OCI-LY1 (cell line): ENCODE measurements around the gene SORBS2.

Experiments
- H2AFZ ChIP-seq: fragments of 200-600 bp; sonication (generic), shearing (Covaris generic); 2 replicates; pipeline ENCODE4 v1.6.0; 2014; ENCODE audit warnings: antibody characterized with exemption, mild to moderate bottlenecking, low read length
- H3F3A ChIP-seq: fragments of 200-600 bp; sonication (generic), shearing (Covaris generic); 2 replicates; pipeline ENCODE4 v1.6.0; 2014; ENCODE audit warnings: mild to moderate bottlenecking, antibody characterized with exemption, low read length, moderate library complexity; ENCODE audit not compliant: insufficient read depth
- H3K27ac ChIP-seq: fragments of 200-600 bp; sonication (generic); 2 replicates; pipeline ENCODE4 v1.5.1; 2014; ENCODE audit warnings: low read length, mixed run types, mild to moderate bottlenecking, low read depth; ENCODE audit not compliant: poor library complexity, severe bottlenecking
- H3K27me3 ChIP-seq: fragments of 200-600 bp; sonication (generic); 2 replicates; pipeline ENCODE4 v1.6.0; 2014; ENCODE audit warnings: antibody characterized with exemption, mild to moderate bottlenecking, low read length, moderate library complexity; ENCODE audit not compliant: insufficient read depth
- H3K36me3 ChIP-seq: fragments of 200-600 bp; sonication (generic); 2 replicates; pipeline ENCODE4 v1.6.1; 2014; ENCODE audit warnings: mild to moderate bottlenecking, antibody characterized with exemption, low read length, moderate library complexity, mixed read lengths; ENCODE audit not compliant: insufficient read depth
- H3K4me1 ChIP-seq: fragments of 200-600 bp; sonication (generic); 2 replicates; pipeline ENCODE4 v1.5.1; 2014; ENCODE audit warnings: mild to moderate bottlenecking, low read length, moderate library complexity; ENCODE audit not compliant: insufficient read depth, severe bottlenecking
- H3K4me2 ChIP-seq: fragments of 200-600 bp; sonication (generic), shearing (Covaris generic); 2 replicates; pipeline ENCODE4 v1.6.1; 2014; ENCODE audit warnings: low read length
- H3K4me3 ChIP-seq: fragments of 200-600 bp; sonication (generic); 2 replicates; pipeline ENCODE4 v1.5.1; 2014; ENCODE audit warnings: low read length, low read depth, mild to moderate bottlenecking, mixed read lengths; ENCODE audit not compliant: poor library complexity, severe bottlenecking
- H3K79me2 ChIP-seq: fragments of 200-600 bp; shearing (Covaris generic); 2 replicates; pipeline ENCODE4 v1.6.1; 2016; ENCODE audit warnings: mixed run types, low read length, mixed read lengths; ENCODE audit not compliant: insufficient read depth
- H3K9ac ChIP-seq: fragments of 200-600 bp; sonication (generic), shearing (Covaris generic); 2 replicates; pipeline ENCODE4 v1.6.1; 2014; ENCODE audit warnings: mild to moderate bottlenecking, low read length, mixed read lengths
- H3K9me2 ChIP-seq: fragments of 200-600 bp; sonication (generic), shearing (Covaris generic); 2 replicates; pipeline ENCODE4 v1.6.1; 2014; ENCODE audit warnings: low read depth, mild to moderate bottlenecking, low read length, mixed read lengths
- H3K9me3 ChIP-seq: fragments of 200-600 bp; shearing (Covaris generic); 2 replicates; pipeline ENCODE4 v1.6.1; 2014; ENCODE audit warnings: low read length, mixed read lengths
- H4K20me1 ChIP-seq: fragments of 200-600 bp; sonication (generic), shearing (Covaris generic); 2 replicates; pipeline ENCODE4 v1.6.0; 2016; ENCODE audit warnings: mild to moderate bottlenecking, low read length; ENCODE audit not compliant: insufficient read depth
- EZH2 ChIP-seq: fragments of 200-600 bp; sonication (generic), shearing (Covaris generic); IDR thresholded peaks from 2 replicates; pipeline ENCODE4 v1.8.0; 2017; ENCODE audit warnings: borderline replicate concordance, mixed run types, mild to moderate bottlenecking, antibody characterized with exemption, low read length, moderate library complexity, mixed read lengths
- TF ChIP-seq, protein P1 (sequence below): fragments of 200-600 bp; sonication (generic), shearing (Covaris generic); IDR thresholded peaks from 2 replicates; pipeline ENCODE4 v1.5.1; 2017; ENCODE audit warnings: mild to moderate bottlenecking, antibody characterized with exemption, low read length, moderate library complexity, mixed read lengths

SORBS2 gene

DNA sequence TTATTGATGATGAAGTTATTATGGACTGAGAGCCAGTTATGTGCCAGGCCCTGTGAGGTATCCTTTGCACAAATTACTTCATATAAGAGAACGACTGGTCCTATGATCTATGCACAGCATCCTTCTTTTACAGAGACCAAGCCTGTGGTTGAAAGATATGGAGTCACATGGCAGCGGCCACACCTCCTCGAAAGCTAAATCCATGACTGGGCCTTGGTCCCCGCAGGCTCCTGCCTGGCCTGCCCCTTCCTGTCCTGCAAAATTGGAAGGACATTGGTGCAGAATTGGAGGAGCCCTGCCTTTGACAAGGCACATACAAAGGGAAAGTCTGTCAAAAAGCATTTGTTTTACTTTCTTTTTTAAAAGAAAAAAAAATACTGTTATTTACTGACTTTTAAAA lies 18.3 kb downstream of the SORBS2 start:
- Histone ChIP-seq H3K4me2 (no peak overlapping the region), H2AFZ (no peak overlapping the region), H3K9me2 (no peaks in the 10 kb centered on the region), H3K27ac (no peak overlapping the region), H3K9ac (no peak overlapping the region), H3K4me3 (no peak overlapping the region), H3K27me3 (no peaks in the 10 kb centered on the region), H3K4me1 (peaks cover 53% of the 10 kb centered on the region), H3K9me3 (no peaks in the 10 kb centered on the region), H3F3A (no peaks in the 10 kb centered on the region), H3K79me2 (peaks cover 4% of the 10 kb centered on the region; the same call in 1 of the 2 replicates), H3K36me3 (peaks cover 13% of the 10 kb centered on the region), H4K20me1 (no peaks in the 10 kb centered on the region)
- TF ChIP-seq, protein P1, sequence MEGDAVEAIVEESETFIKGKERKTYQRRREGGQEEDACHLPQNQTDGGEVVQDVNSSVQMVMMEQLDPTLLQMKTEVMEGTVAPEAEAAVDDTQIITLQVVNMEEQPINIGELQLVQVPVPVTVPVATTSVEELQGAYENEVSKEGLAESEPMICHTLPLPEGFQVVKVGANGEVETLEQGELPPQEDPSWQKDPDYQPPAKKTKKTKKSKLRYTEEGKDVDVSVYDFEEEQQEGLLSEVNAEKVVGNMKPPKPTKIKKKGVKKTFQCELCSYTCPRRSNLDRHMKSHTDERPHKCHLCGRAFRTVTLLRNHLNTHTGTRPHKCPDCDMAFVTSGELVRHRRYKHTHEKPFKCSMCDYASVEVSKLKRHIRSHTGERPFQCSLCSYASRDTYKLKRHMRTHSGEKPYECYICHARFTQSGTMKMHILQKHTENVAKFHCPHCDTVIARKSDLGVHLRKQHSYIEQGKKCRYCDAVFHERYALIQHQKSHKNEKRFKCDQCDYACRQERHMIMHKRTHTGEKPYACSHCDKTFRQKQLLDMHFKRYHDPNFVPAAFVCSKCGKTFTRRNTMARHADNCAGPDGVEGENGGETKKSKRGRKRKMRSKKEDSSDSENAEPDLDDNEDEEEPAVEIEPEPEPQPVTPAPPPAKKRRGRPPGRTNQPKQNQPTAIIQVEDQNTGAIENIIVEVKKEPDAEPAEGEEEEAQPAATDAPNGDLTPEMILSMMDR, result no peak
- TF ChIP-seq EZH2, result no peak

DNA sequence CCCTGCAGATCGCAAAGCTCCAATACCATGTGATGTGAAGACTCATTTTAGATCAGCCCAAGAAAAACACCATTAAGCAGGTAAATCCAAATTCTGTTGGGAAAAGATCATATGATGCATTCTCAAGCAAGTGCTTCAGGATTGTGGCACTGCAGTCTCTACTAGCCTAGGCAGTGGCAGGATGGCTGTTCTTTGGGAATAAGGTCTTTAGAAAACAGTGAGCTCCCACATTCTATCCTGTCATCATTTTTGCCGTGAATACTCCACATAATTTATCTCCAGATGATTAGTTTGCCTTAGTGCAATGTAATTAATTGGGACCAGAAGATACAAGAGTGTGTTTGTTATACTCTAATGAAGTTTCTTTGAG lies 18.9 kb downstream of the SORBS2 start:
- Histone ChIP-seq H2AFZ (no peak overlapping the region), H3K27ac (no peak overlapping the region), H4K20me1 (no peaks in the 10 kb centered on the region), H3K9ac (no peak overlapping the region), H3K27me3 (no peaks in the 10 kb centered on the region), H3K9me3 (no peaks in the 10 kb centered on the region), H3K4me3 (no peak overlapping the region), H3K9me2 (no peaks in the 10 kb centered on the region), H3K4me1 (peaks cover 59% of the 10 kb centered on the region), H3K4me2 (no peak overlapping the region; the same call in 1 of the 2 replicates), H3F3A (no peaks in the 10 kb centered on the region), H3K79me2 (peaks cover 4% of the 10 kb centered on the region; the same call in 1 of the 2 replicates), H3K36me3 (peaks cover 19% of the 10 kb centered on the region)
- TF ChIP-seq EZH2, result no peak
- TF ChIP-seq, protein P1, result no peak

DNA sequence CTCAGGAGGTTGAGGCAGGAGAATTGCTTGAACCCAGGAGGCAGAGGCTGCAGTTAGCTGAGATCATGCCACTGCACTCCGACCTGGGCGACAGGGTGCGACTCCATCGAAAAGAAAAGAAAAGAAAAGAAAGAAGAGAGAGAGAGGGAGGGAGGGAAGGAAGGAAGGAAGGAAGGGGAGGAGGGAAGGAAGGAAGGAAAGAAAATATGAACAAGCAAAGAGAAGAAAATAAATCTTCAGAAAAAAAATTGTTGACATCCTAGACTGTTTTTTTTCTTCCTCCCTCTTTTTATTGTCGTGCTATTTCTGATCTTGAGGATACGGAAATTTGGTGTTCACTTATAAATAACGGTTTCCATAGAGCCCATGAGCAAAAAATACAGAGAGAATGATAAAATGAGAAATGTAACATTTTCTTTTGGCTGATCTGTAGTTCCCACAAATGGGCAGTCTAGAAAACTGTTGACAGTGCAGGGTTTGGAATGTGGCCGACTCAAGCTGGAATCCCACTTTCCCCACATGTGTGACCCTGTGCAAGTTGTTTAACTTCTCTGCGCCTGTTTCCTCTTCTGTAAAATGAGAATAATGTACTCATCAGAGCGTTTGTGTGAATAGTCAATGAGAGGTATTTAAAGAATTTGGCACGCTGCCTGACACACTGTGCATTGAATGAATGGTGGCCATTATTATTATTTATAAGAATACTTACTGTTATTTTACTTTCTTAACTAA lies 19.4 kb downstream of the SORBS2 start:
- H3K4me1 ChIP-seq, result peaks cover 65% of the 10 kb centered on the region
- H2AFZ ChIP-seq, result no peak overlapping the region
- no peaks in the 10 kb centered on the region for H3K27me3 ChIP-seq
- no peaks in the 10 kb centered on the region for H3F3A ChIP-seq
- no peaks in the 10 kb centered on the region for H3K79me2 ChIP-seq
- H4K20me1 ChIP-seq, result no peaks in the 10 kb centered on the region
- no peak overlapping the region for H3K4me3 ChIP-seq
- TF ChIP-seq EZH2, result no peak
- TF ChIP-seq, protein P1, result no peak
- no peaks in the 10 kb centered on the region for H3K9me3 ChIP-seq
- H3K4me2 ChIP-seq, result no peak overlapping the region
- no peak overlapping the region for H3K27ac ChIP-seq
- no peak overlapping the region for H3K9ac ChIP-seq
- H3K9me2 ChIP-seq, result no peaks in the 10 kb centered on the region
- H3K36me3 ChIP-seq, result peaks cover 24% of the 10 kb centered on the region
